Vagina (tissue), 2 donors: ENCODE data around the gene KCNJ18.
"Not testable (repeated sequence)": the region's sequence is repeated elsewhere in the genome, so short reads cannot be mapped to it uniquely, and the experiment has no call there.

ENCODE experiments used
- POLR2A ChIP-seq, 2 donors: fragments of 450-650 bp; IDR thresholded peaks; one replicate each; pipeline ENCODE4 v1.6.1; 2017; ENCODE audit warnings: antibody characterized with exemption in 2 of 2, mild to moderate bottlenecking in 2 of 2, moderate library complexity in 2 of 2
- TF ChIP-seq, protein P1 (sequence below), 3 experiments: fragments of 450-650 bp in 2 of 3; fragments of 200-600 bp in 1 of 3; sonication (generic) in 1 of 3; IDR thresholded peaks; one replicate each; pipeline ENCODE4 v1.5.1; 2017 to 2019; ENCODE audit warnings: antibody characterized with exemption in 3 of 3, mild to moderate bottlenecking in 2 of 3, moderate library complexity in 2 of 3

GRCh38 chr17:21710486-21710885 lies 18.2 kb downstream of the KCNJ18 start:
- TF ChIP-seq POLR2A (IDR thresholded peaks at IDR 0.05), result not testable (repeated sequence)
- TF ChIP-seq, protein P1, sequence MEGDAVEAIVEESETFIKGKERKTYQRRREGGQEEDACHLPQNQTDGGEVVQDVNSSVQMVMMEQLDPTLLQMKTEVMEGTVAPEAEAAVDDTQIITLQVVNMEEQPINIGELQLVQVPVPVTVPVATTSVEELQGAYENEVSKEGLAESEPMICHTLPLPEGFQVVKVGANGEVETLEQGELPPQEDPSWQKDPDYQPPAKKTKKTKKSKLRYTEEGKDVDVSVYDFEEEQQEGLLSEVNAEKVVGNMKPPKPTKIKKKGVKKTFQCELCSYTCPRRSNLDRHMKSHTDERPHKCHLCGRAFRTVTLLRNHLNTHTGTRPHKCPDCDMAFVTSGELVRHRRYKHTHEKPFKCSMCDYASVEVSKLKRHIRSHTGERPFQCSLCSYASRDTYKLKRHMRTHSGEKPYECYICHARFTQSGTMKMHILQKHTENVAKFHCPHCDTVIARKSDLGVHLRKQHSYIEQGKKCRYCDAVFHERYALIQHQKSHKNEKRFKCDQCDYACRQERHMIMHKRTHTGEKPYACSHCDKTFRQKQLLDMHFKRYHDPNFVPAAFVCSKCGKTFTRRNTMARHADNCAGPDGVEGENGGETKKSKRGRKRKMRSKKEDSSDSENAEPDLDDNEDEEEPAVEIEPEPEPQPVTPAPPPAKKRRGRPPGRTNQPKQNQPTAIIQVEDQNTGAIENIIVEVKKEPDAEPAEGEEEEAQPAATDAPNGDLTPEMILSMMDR (IDR thresholded peaks at IDR 0.05), result not testable (repeated sequence)
